C4-2B (cell line): ENCODE data around the gene AGPAT3.

Experiments used
- ZFX ChIP-seq: fragments of 450-650 bp; IDR thresholded peaks from 2 replicates; pipeline ENCODE4 v1.6.1; 2017
- TF ChIP-seq, protein P1 (sequence below): fragments of 450-650 bp; conservative IDR thresholded peaks from 2 replicates; pipeline ENCODE4 v1.5.1; 2017; ENCODE audit warnings: mild to moderate bottlenecking

DNA sequence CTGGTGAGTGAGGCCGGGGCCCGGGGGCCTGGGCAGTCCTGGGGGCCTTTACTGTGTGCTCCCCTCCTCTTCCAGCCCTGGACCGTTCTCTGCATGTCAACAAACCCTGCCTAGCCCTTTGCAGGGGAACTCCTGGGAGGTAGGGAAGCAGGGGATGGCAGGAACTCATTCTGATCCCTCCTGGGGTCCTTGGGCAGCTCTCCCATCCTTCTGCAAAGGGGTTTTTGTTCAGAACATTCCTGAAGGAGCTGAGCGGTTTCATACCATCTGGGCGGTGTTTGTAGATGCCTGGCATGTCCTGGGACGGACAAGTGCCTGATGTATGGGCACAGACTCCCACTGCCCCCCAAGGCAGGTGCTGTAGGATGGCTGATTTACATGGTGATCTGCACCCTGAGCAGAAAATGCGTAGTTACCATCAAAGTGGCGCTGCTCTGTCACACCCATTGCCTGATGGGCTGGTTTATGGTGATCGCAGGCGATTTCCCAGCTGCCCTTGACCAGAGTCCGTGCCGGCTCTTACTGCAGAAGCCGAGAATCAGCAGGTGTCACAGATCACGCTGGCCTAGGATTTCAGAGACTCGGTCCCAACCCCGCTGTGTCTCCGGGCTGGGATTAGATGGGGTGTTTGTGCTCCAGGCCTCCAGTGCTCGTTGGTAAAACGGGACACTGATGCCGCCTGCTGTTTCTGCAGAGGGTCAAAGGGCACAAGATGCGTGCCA, 75.5 kb downstream of the AGPAT3 start:
- TF ChIP-seq, protein P1, sequence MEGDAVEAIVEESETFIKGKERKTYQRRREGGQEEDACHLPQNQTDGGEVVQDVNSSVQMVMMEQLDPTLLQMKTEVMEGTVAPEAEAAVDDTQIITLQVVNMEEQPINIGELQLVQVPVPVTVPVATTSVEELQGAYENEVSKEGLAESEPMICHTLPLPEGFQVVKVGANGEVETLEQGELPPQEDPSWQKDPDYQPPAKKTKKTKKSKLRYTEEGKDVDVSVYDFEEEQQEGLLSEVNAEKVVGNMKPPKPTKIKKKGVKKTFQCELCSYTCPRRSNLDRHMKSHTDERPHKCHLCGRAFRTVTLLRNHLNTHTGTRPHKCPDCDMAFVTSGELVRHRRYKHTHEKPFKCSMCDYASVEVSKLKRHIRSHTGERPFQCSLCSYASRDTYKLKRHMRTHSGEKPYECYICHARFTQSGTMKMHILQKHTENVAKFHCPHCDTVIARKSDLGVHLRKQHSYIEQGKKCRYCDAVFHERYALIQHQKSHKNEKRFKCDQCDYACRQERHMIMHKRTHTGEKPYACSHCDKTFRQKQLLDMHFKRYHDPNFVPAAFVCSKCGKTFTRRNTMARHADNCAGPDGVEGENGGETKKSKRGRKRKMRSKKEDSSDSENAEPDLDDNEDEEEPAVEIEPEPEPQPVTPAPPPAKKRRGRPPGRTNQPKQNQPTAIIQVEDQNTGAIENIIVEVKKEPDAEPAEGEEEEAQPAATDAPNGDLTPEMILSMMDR: no peak
- no peak for TF ChIP-seq ZFX
